ENCODE results near the gene SPDEF. TPM values are rescaled to one million over a fixed set of nuclear protein-coding genes. Genes with fewer than 3 reads are reported as not detected.

The SPDEF gene
- total RNA-seq, 1 donor from 2014 or later, result 0.65 TPM

DNA sequence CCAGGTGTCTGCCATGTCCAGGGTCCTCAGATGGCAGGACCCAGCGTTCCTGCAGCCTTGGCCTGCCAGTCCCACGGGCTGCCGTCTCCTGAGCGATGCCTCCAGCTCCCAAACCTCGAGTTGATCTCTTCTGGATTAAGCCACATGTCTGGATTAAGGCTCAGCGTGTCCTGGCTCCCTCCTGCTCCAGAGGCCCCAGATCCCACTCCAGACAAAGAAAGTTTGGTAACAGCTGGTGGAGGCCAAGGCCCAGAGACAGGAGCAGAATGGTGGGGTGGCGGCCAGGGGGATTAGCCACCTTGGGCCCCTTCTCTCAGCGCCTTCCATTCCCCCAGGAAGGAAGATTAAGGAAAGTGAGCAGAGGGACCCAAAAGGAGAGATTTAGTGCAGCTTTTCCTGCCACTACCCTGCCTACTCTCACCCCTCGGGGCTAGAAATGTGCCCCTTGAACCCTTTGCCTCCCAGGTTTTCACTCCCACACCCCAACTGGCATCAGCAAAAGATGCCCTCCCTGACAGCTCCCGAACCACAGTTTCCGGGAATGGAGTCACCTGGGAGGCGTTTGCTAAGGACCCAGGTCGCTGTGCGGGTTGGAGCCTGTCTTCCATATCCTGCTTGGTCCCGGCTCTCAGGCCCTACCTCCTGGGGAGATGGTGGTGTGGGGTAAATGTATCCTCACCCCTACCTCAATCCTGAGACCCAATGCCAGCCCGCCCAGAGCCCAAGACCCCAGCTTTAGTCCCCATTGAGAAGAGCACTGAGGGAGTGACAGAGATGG lies 6.9 kb downstream of the SPDEF start:
- Mint-ChIP-seq H3K27ac (no peak overlapping the region), H3K27me3 (peaks cover 39% of the 10 kb centered on the region), H3K4me1 (ENCODE audit: low read depth) (peaks cover 10% of the 10 kb centered on the region), H3K9me3 (ENCODE audit: low read depth) (no peaks in the 10 kb centered on the region), H3K36me3 (ENCODE audit: insufficient read depth) (no peaks in the 10 kb centered on the region), H3K4me3 (ENCODE audit: low read depth) (no peak overlapping the region)
- TF ChIP-seq, protein P1, sequence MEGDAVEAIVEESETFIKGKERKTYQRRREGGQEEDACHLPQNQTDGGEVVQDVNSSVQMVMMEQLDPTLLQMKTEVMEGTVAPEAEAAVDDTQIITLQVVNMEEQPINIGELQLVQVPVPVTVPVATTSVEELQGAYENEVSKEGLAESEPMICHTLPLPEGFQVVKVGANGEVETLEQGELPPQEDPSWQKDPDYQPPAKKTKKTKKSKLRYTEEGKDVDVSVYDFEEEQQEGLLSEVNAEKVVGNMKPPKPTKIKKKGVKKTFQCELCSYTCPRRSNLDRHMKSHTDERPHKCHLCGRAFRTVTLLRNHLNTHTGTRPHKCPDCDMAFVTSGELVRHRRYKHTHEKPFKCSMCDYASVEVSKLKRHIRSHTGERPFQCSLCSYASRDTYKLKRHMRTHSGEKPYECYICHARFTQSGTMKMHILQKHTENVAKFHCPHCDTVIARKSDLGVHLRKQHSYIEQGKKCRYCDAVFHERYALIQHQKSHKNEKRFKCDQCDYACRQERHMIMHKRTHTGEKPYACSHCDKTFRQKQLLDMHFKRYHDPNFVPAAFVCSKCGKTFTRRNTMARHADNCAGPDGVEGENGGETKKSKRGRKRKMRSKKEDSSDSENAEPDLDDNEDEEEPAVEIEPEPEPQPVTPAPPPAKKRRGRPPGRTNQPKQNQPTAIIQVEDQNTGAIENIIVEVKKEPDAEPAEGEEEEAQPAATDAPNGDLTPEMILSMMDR (IDR thresholded peaks at IDR 0.05; ENCODE audit: unreplicated experiment), result no peak
- no peak for DNase-seq (ENCODE audit: low spot score, unreplicated experiment)

- Mint-ChIP-seq H3K4me3 (ENCODE audit: low read depth) (no peak overlapping the region), H3K9me3 (ENCODE audit: low read depth) (no peaks in the 10 kb centered on the region), H3K4me1 (ENCODE audit: low read depth) (peaks cover 6% of the 10 kb centered on the region), H3K27ac (peak overlapping the region; percentile 61), H3K36me3 (ENCODE audit: insufficient read depth) (no peaks in the 10 kb centered on the region), H3K27me3 (peaks cover 39% of the 10 kb centered on the region)
- TF ChIP-seq, protein P1 (IDR thresholded peaks at IDR 0.05; ENCODE audit: unreplicated experiment), result no peak
- no peak for DNase-seq (ENCODE audit: low spot score, unreplicated experiment)
Observed at GRCh38 chr6:34547701-34548644, 8.2 kb downstream of the SPDEF start.

- no peak overlapping the region for H3K27ac Mint-ChIP-seq
- TF ChIP-seq, protein P1 (IDR thresholded peaks at IDR 0.05; ENCODE audit: unreplicated experiment), result no peak
- no peak overlapping the region for H3K4me3 Mint-ChIP-seq (ENCODE audit: low read depth)
- peaks cover 32% of the 10 kb centered on the region for H3K27me3 Mint-ChIP-seq
- no peaks in the 10 kb centered on the region for H3K36me3 Mint-ChIP-seq (ENCODE audit: insufficient read depth)
- peaks cover 6% of the 10 kb centered on the region for H3K4me1 Mint-ChIP-seq (ENCODE audit: low read depth)
- DNase-seq (ENCODE audit: low spot score, unreplicated experiment), result no peak
- H3K9me3 Mint-ChIP-seq (ENCODE audit: low read depth), result no peaks in the 10 kb centered on the region
Observed at GRCh38 chr6:34546551-34547321, 9.4 kb downstream of the SPDEF start.

- H3K4me1 Mint-ChIP-seq (ENCODE audit: low read depth), result peaks cover 6% of the 10 kb centered on the region
- TF ChIP-seq, protein P1 (IDR thresholded peaks at IDR 0.05; ENCODE audit: unreplicated experiment), result no peak
- no peaks in the 10 kb centered on the region for H3K9me3 Mint-ChIP-seq (ENCODE audit: low read depth)
- no peak overlapping the region for H3K4me3 Mint-ChIP-seq (ENCODE audit: low read depth)
- H3K27me3 Mint-ChIP-seq, result peaks cover 32% of the 10 kb centered on the region
- H3K27ac Mint-ChIP-seq, result no peak overlapping the region
- DNase-seq (ENCODE audit: low spot score, unreplicated experiment), result no peak
- H3K36me3 Mint-ChIP-seq (ENCODE audit: insufficient read depth), result no peaks in the 10 kb centered on the region
Observed at GRCh38 chr6:34544776-34545471, 11.2 kb downstream of the SPDEF start.
